ENCODE results near the gene ADAMTS3. TPM values are rescaled to one million over a fixed set of nuclear protein-coding genes. Genes with fewer than 3 reads are reported as not detected.

The ADAMTS3 gene
- total RNA-seq, 2 experiments from 2014 or later: not detected

DNA sequence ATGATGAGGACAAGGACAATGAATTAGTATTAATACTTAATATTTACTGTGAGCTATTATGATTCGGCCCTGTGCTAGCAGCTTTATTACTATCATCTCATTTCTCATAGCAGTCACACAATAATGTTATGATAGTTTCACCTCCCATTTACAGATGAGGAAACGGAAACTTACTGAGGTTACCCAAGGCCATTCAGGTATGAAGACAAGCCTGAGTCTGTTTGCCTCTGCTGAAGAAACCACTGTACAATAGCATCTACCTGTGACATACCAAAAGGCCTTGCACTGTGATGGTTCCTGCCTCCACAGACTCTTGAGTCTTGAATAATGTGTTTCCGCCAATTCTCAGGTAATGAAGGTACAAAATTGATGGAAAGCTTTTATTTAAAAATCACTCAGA lies 288.8 kb downstream of the ADAMTS3 start:
- Histone ChIP-seq H3K9me3 (ENCODE audit: low read length) (no peaks in the 10 kb centered on the region), H3K4me2 (ENCODE audit: low read length) (no peak overlapping the region), H3K4me3 (ENCODE audit: low read depth, low read length, poor library complexity, severe bottlenecking) (no peak overlapping the region), H4K20me1 (ENCODE audit: insufficient read depth, low read length) (no peaks in the 10 kb centered on the region), H3K27ac (ENCODE audit: low read depth, low read length, poor library complexity, severe bottlenecking) (no peak overlapping the region), H3K4me1 (ENCODE audit: insufficient read depth, low read length, poor library complexity, severe bottlenecking) (no peaks in the 10 kb centered on the region), H3K79me2 (ENCODE audit: insufficient read depth, low read depth, low read length) (no peaks in the 10 kb centered on the region), H3K36me3 (ENCODE audit: insufficient read depth, low read length) (no peaks in the 10 kb centered on the region), H2AFZ (ENCODE audit: low read length) (no peak overlapping the region), H3K9me2 (ENCODE audit: insufficient read depth, low read length) (no peaks in the 10 kb centered on the region)
- ChIA-PET CTCF (ENCODE audit: unreplicated experiment) (no interaction called here), POLR2A (interaction anchor here (0.5 kb wide), 1 partner anchor 110 kb away, joined by 3 read pairs; no protein-coding TSS in a partner anchor)
- no peak for DNase-seq (ENCODE audit: low spot score)
- no TSS peak for BruUV-seq (replicated peaks)
- intact Hi-C loops (cut with micrococcal nuclease; ENCODE audit: unreplicated experiment): no loop called here
- TF ChIP-seq, protein P1, sequence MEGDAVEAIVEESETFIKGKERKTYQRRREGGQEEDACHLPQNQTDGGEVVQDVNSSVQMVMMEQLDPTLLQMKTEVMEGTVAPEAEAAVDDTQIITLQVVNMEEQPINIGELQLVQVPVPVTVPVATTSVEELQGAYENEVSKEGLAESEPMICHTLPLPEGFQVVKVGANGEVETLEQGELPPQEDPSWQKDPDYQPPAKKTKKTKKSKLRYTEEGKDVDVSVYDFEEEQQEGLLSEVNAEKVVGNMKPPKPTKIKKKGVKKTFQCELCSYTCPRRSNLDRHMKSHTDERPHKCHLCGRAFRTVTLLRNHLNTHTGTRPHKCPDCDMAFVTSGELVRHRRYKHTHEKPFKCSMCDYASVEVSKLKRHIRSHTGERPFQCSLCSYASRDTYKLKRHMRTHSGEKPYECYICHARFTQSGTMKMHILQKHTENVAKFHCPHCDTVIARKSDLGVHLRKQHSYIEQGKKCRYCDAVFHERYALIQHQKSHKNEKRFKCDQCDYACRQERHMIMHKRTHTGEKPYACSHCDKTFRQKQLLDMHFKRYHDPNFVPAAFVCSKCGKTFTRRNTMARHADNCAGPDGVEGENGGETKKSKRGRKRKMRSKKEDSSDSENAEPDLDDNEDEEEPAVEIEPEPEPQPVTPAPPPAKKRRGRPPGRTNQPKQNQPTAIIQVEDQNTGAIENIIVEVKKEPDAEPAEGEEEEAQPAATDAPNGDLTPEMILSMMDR (conservative IDR thresholded peaks at IDR 0.05; ENCODE audit: low read length): no peak
- no peak for TF ChIP-seq EZH2phosphoT487 (IDR thresholded peaks at IDR 0.05; ENCODE audit: borderline replicate concordance, low read depth, low read length)

DNA sequence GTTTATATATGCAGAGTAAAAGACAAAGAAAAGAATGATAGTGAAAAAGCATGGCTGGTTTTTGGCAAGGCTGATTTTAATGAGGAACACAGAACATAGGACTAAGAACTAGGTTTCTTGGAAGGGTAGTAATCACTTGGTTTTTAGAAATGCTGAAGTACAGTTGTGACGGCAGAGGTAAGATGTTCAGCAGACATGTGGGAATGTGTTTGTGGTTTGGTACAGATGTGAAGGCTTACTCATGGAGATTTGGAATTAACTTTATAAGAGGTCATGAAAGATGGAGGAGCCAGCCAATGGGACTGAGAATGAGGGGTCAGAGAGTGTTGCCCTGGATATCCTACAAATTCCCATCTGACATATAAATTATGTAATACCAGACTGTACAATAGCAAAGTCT lies 293.6 kb downstream of the ADAMTS3 start:
- Histone ChIP-seq H3K9me3 (ENCODE audit: low read length) (no peaks in the 10 kb centered on the region), H3K79me2 (ENCODE audit: insufficient read depth, low read depth, low read length) (no peaks in the 10 kb centered on the region), H4K20me1 (ENCODE audit: insufficient read depth, low read length) (no peaks in the 10 kb centered on the region), H3K4me2 (ENCODE audit: low read length) (no peak overlapping the region), H3K27ac (ENCODE audit: low read depth, low read length, poor library complexity, severe bottlenecking) (no peak overlapping the region), H2AFZ (ENCODE audit: low read length) (no peak overlapping the region), H3K9me2 (ENCODE audit: insufficient read depth, low read length) (no peaks in the 10 kb centered on the region), H3K36me3 (ENCODE audit: insufficient read depth, low read length) (no peaks in the 10 kb centered on the region), H3K4me1 (ENCODE audit: insufficient read depth, low read length, poor library complexity, severe bottlenecking) (no peaks in the 10 kb centered on the region), H3K4me3 (ENCODE audit: low read depth, low read length, poor library complexity, severe bottlenecking) (no peak overlapping the region)
- DNase-seq (ENCODE audit: low spot score): no peak
- ChIA-PET CTCF (ENCODE audit: unreplicated experiment) (interaction anchor here (0.5 kb wide), 1 partner anchor 516 kb away, joined by 3 read pairs; no protein-coding TSS in a partner anchor), POLR2A (no interaction called here)
- no TSS peak for BruUV-seq (replicated peaks)
- intact Hi-C loops (cut with micrococcal nuclease; ENCODE audit: unreplicated experiment): no loop called here
- TF ChIP-seq, protein P1 (conservative IDR thresholded peaks at IDR 0.05; ENCODE audit: low read length): no peak
- TF ChIP-seq EZH2phosphoT487 (IDR thresholded peaks at IDR 0.05; ENCODE audit: borderline replicate concordance, low read depth, low read length): no peak

DNA sequence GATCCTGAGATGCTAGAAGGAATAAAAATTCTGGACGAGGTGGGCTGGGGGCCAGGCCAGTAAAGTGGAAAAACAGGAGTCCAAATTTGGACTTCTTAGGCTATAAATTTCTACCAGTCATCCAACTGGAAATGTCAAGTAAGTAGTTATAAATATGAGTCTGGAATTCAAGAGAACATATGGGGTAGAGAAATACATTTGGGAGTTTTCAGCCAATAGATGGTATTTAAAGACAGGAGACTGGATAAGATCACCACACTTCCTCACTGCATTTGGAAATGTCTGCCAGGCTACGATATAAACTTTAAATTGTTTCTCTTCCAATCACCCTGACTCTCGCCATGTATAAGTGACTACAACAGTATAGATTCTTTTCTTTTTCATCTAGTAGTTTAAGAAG lies 294.8 kb downstream of the ADAMTS3 start:
- Histone ChIP-seq H3K4me3 (ENCODE audit: low read depth, low read length, poor library complexity, severe bottlenecking) (no peak overlapping the region), H3K27ac (ENCODE audit: low read depth, low read length, poor library complexity, severe bottlenecking) (no peak overlapping the region), H4K20me1 (ENCODE audit: insufficient read depth, low read length) (no peaks in the 10 kb centered on the region), H2AFZ (ENCODE audit: low read length) (no peak overlapping the region), H3K9me3 (ENCODE audit: low read length) (no peaks in the 10 kb centered on the region), H3K79me2 (ENCODE audit: insufficient read depth, low read depth, low read length) (no peaks in the 10 kb centered on the region), H3K9me2 (ENCODE audit: insufficient read depth, low read length) (no peaks in the 10 kb centered on the region), H3K36me3 (ENCODE audit: insufficient read depth, low read length) (no peaks in the 10 kb centered on the region), H3K4me1 (ENCODE audit: insufficient read depth, low read length, poor library complexity, severe bottlenecking) (no peaks in the 10 kb centered on the region), H3K4me2 (ENCODE audit: low read length) (no peak overlapping the region)
- no TSS peak for BruUV-seq (replicated peaks)
- CTCF ChIA-PET (ENCODE audit: unreplicated experiment): no interaction called here
- no peak for DNase-seq (ENCODE audit: low spot score)
- TF ChIP-seq, protein P1 (conservative IDR thresholded peaks at IDR 0.05; ENCODE audit: low read length): no peak
- no peak for TF ChIP-seq EZH2phosphoT487 (IDR thresholded peaks at IDR 0.05; ENCODE audit: borderline replicate concordance, low read depth, low read length)
- POLR2A ChIA-PET: no interaction called here
- intact Hi-C loops (cut with micrococcal nuclease; ENCODE audit: unreplicated experiment): no loop called here

All from OCI-LY7 (cell line).